ENCODE results near the gene RBMS2. TPM values are rescaled to one million over a fixed set of nuclear protein-coding genes. Genes with fewer than 3 reads are reported as not detected.

RBMS2 gene, protein sequence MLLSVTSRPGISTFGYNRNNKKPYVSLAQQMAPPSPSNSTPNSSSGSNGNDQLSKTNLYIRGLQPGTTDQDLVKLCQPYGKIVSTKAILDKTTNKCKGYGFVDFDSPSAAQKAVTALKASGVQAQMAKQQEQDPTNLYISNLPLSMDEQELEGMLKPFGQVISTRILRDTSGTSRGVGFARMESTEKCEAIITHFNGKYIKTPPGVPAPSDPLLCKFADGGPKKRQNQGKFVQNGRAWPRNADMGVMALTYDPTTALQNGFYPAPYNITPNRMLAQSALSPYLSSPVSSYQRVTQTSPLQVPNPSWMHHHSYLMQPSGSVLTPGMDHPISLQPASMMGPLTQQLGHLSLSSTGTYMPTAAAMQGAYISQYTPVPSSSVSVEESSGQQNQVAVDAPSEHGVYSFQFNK
- 7.9 and 11.0 TPM in 2 replicates for total RNA-seq

DNA sequence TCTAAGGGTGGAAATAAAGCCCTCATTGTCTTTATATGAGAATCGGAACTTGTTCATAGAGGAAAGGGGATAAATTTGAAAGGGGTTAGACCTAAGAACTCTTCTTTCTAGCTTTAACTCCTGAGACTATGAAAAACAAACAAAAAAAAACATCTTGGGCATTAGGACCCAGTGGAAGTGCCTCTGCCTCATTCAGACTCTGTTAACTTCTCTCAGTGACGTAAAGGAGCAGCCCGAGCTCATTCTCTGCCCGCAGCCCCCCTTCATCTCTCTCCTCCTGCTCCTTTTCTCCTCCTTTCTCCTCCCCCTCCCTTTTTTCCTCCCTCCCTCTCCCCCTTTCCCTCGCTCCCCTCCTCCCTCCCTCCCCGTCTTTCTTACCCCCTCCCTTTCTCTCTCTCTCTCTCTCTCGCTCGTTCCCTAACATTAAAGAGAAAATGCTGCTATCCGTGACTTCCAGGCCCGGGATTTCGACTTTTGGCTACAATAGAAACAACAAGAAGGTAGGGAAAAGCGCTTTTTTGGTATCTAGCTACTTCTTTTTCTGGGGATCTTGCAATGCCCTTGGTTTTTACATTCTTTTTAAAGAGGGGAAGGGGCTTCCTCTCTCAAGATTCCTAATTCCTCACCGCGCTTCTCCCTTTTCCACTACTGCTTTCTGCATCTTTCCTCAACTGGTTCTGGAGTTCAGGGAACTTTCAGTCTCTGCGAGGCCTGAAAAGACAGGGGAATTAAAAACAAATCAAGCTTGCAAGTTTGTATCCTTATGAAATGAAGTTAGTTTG, at the start of gene RBMS2:
TSS of gene RBMS2 (plus strand) at position 231 of the 782 bp plus-strand sequence. CDS start at position 435, 204 bp downstream.
- Mint-ChIP-seq H3K36me3 (ENCODE audit: low read depth) (no peaks in the 10 kb centered on the region), H3K4me1 (ENCODE audit: low read depth) (peaks cover 28% of the 10 kb centered on the region), H3K4me3 (ENCODE audit: low read depth) (peak within 1 kb of the TSS; percentile 81), H3K27ac (peak within 1 kb of the TSS; percentile 83), H3K27me3 (ENCODE audit: low read depth) (no peaks in the 10 kb centered on the region), H3K9me3 (no peaks in the 10 kb centered on the region)
- intact Hi-C loops (cut with micrococcal nuclease) = loop anchor here (2.0 kb wide), 1 partner anchor 557 kb away; the partner anchor contains the start of gene NEMP1
- DNase-seq (ENCODE audit: low spot score) = peak; percentile 23

GRCh38 chr12:56474389-56474788, 47.2 kb upstream of the RBMS2 start:
- Mint-ChIP-seq H3K36me3 (ENCODE audit: low read depth) (peaks cover 32% of the 10 kb centered on the region), H3K27ac (no peak overlapping the region)
- intact Hi-C loops (cut with micrococcal nuclease) = no loop called here

DNA sequence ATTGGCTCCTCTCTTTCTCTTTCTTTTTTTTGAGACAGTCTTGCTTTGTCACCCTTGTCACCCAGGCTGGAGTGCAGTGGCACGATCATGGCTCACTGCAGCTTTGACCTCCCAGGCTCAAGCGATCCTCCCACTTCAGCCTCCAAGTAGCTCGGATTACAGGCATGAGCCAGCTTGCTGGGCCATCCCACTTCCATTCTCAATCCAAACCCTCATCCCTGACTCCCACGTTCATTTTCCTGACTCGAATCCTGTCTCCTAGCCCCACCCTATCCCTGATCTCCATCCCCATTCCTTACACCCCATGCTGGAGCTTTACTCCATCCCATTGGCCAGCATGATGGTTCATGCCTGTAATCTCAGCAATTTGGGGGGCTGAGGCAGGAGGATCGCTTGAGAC, 45.5 kb upstream of the RBMS2 start:
- Mint-ChIP-seq H3K27me3 (ENCODE audit: low read depth) (no peaks in the 10 kb centered on the region), H3K9me3 (no peaks in the 10 kb centered on the region), H3K4me3 (ENCODE audit: low read depth) (no peak overlapping the region), H3K36me3 (ENCODE audit: low read depth) (peaks cover 19% of the 10 kb centered on the region), H3K27ac (no peak overlapping the region), H3K4me1 (ENCODE audit: low read depth) (peaks cover 14% of the 10 kb centered on the region)
- DNase-seq (ENCODE audit: low spot score) = no peak
- intact Hi-C loops (cut with micrococcal nuclease) = no loop called here

More at GRCh38 chr12:56474389-56474788, 47.2 kb upstream of the RBMS2 start:
- no peak for DNase-seq (ENCODE audit: low spot score)
- Mint-ChIP-seq H3K9me3 (no peaks in the 10 kb centered on the region), H3K27me3 (ENCODE audit: low read depth) (no peaks in the 10 kb centered on the region), H3K4me3 (ENCODE audit: low read depth) (no peak overlapping the region), H3K4me1 (ENCODE audit: low read depth) (peaks cover 18% of the 10 kb centered on the region)

- intact Hi-C loops (cut with micrococcal nuclease) = no loop called here
- Mint-ChIP-seq H3K27me3 (ENCODE audit: low read depth) (no peaks in the 10 kb centered on the region), H3K4me1 (ENCODE audit: low read depth) (peaks cover 10% of the 10 kb centered on the region), H3K36me3 (ENCODE audit: low read depth) (peaks cover 11% of the 10 kb centered on the region), H3K27ac (no peak overlapping the region), H3K4me3 (ENCODE audit: low read depth) (no peak overlapping the region), H3K9me3 (no peaks in the 10 kb centered on the region)
- DNase-seq (ENCODE audit: low spot score) = no peak
These were observed 44.6 kb upstream of the RBMS2 start for GRCh38 chr12:56476972-56477432.

DNA sequence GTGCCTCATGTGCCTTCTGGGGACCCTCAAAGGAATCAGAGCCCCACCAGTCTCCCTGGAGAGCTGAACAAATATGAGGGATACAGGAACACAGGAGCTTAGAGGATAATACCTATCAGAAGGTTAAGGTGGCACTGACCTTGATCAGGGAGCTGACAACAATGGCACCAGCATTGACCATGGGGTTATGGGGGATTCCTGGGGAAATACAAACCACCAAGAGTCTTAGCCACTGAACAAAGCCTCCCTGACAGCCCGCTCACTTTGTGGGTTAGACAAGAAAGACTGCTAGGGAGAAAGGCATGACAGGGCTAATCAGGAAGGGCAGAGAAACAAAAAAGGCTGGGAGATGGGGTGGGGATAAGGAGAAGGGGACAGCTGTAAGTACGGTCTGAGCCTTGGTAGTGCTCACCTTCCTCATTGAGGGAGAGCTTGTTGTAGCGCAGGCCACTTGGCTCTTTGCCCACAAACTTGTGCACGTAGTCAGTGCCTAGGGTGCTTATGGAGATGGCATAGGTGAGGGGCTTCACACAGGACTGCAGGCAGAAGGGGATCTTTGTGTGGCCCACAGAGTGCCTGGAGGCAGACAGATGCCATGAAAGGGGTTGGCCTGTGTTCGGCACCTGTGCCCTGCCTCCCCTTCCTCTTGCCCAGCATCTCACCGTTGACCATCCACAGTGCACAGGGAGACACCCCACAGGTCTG, 43.9 kb upstream of the RBMS2 start:
- Mint-ChIP-seq H3K27ac (no peak overlapping the region), H3K36me3 (ENCODE audit: low read depth) (peaks cover 9% of the 10 kb centered on the region), H3K4me3 (ENCODE audit: low read depth) (no peak overlapping the region), H3K27me3 (ENCODE audit: low read depth) (no peaks in the 10 kb centered on the region), H3K4me1 (ENCODE audit: low read depth) (peaks cover 10% of the 10 kb centered on the region), H3K9me3 (no peaks in the 10 kb centered on the region)
- DNase-seq (ENCODE audit: low spot score) = no peak
- intact Hi-C loops (cut with micrococcal nuclease) = no loop called here

DNA sequence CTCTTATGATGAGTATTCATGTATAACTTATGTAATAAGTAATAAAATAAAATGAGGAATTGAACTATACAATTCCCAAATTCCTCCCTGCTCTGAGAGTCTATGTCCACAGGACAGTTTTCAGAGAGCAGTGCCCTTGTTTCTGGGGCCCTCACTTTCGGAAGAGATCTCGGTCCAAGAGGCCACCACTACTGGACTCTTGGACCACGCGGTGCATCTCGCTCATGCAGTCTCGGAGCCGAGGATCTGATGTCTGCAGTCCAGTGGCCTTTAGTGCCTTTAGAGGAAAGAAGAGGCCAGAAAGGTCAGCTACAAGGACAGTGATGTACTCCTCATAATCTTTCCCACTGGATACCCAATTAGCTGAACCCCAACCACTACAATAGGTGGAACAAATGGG, 42.0 kb upstream of the RBMS2 start:
- no peak overlapping the region for H3K4me3 Mint-ChIP-seq (ENCODE audit: low read depth)
- no peak overlapping the region for H3K27ac Mint-ChIP-seq
- intact Hi-C loops (cut with micrococcal nuclease) = no loop called here
- H3K9me3 Mint-ChIP-seq = no peaks in the 10 kb centered on the region
- peaks cover 7% of the 10 kb centered on the region for H3K4me1 Mint-ChIP-seq (ENCODE audit: low read depth)
- no peak for DNase-seq (ENCODE audit: low spot score)
- H3K27me3 Mint-ChIP-seq (ENCODE audit: low read depth) = no peaks in the 10 kb centered on the region
- H3K36me3 Mint-ChIP-seq (ENCODE audit: low read depth) = no peaks in the 10 kb centered on the region

GRCh38 chr12:56484566-56484965, 37.1 kb upstream of the RBMS2 start:
- intact Hi-C loops (cut with micrococcal nuclease) = no loop called here
- Mint-ChIP-seq H3K4me1 (ENCODE audit: low read depth) (peaks cover 17% of the 10 kb centered on the region), H3K9me3 (no peaks in the 10 kb centered on the region), H3K4me3 (ENCODE audit: low read depth) (no peak overlapping the region), H3K36me3 (ENCODE audit: low read depth) (peaks cover 4% of the 10 kb centered on the region), H3K27me3 (ENCODE audit: low read depth) (peaks cover 22% of the 10 kb centered on the region), H3K27ac (no peak overlapping the region)
- DNase-seq (ENCODE audit: low spot score) = no peak

DNA sequence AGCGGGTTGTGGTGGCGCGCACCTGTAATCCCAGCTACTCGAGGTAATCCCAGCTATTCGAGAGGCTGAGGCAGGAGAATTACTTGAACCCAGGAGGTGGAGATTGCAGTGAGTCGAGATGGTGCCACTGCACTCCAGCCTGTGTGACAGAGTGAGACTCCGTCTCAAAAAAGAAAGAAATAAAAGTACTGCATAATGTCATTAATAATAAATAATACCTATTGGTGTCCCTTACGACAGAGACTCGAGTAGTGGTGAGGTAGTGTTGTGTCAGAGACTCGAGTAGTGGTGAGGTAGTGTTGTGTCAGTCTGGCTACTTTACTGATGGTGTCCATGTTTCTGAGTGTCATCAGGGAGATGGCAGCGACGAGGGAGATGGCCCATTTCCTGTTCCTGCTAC, 34.9 kb upstream of the RBMS2 start:
- no peak overlapping the region for H3K4me3 Mint-ChIP-seq (ENCODE audit: low read depth)
- no peak overlapping the region for H3K27ac Mint-ChIP-seq
- intact Hi-C loops (cut with micrococcal nuclease) = no loop called here
- H3K4me1 Mint-ChIP-seq (ENCODE audit: low read depth) = peaks cover 12% of the 10 kb centered on the region
- DNase-seq (ENCODE audit: low spot score) = no peak
- peaks cover 36% of the 10 kb centered on the region for H3K27me3 Mint-ChIP-seq (ENCODE audit: low read depth)
- peaks cover 4% of the 10 kb centered on the region for H3K36me3 Mint-ChIP-seq (ENCODE audit: low read depth)
- no peaks in the 10 kb centered on the region for H3K9me3 Mint-ChIP-seq

- peak overlapping the region; percentile 83 for H3K4me3 Mint-ChIP-seq (ENCODE audit: low read depth)
- H3K4me1 Mint-ChIP-seq (ENCODE audit: low read depth) = peaks cover 12% of the 10 kb centered on the region
- no peaks in the 10 kb centered on the region for H3K9me3 Mint-ChIP-seq
- no peak overlapping the region for H3K27ac Mint-ChIP-seq
- intact Hi-C loops (cut with micrococcal nuclease) = no loop called here
- H3K27me3 Mint-ChIP-seq (ENCODE audit: low read depth) = peaks cover 39% of the 10 kb centered on the region
- peaks cover 4% of the 10 kb centered on the region for H3K36me3 Mint-ChIP-seq (ENCODE audit: low read depth)
- DNase-seq (ENCODE audit: low spot score) = no peak
These were observed 34.1 kb upstream of the RBMS2 start for GRCh38 chr12:56487448-56488040.

- no peaks in the 10 kb centered on the region for H3K9me3 Mint-ChIP-seq
- intact Hi-C loops (cut with micrococcal nuclease) = no loop called here
- H3K4me1 Mint-ChIP-seq (ENCODE audit: low read depth) = peaks cover 12% of the 10 kb centered on the region
- peaks cover 4% of the 10 kb centered on the region for H3K36me3 Mint-ChIP-seq (ENCODE audit: low read depth)
- DNase-seq (ENCODE audit: low spot score) = peak; percentile 54
- H3K4me3 Mint-ChIP-seq (ENCODE audit: low read depth) = peak within 1 kb of the TSS; percentile 83
- peaks cover 41% of the 10 kb centered on the region for H3K27me3 Mint-ChIP-seq (ENCODE audit: low read depth)
- no peak within 1 kb of the TSS for H3K27ac Mint-ChIP-seq
These were observed 33.3 kb upstream of the RBMS2 start, which contains the start of gene GLS2 for GRCh38 chr12:56488041-56488955. GLS2 (minus strand) TSS chr12:56488161; CDS start chr12:56488118, 43 bp downstream.

DNA sequence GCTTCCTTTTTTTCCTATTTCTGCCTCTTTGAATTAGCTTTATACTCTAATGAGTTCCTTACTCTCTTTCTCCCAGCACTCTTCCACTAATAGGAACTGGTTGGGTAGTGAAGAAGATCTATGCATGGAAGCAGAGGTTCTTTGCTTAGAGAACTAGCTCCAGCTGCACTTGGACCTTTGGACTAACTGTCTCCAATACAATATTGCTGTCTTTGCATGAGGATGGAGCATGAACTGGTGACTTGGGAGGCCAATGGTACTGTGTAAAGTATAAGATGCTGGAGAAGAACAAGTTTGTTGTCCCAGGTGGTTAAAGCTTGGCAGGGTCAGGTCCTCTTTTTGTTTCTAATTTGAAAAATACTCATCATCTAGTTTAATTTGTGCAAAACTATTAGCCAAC, 31.3 kb upstream of the RBMS2 start:
- Mint-ChIP-seq H3K27ac (no peak overlapping the region), H3K4me3 (ENCODE audit: low read depth) (no peak overlapping the region), H3K9me3 (no peaks in the 10 kb centered on the region), H3K27me3 (ENCODE audit: low read depth) (peaks cover 42% of the 10 kb centered on the region), H3K36me3 (ENCODE audit: low read depth) (peaks cover 4% of the 10 kb centered on the region), H3K4me1 (ENCODE audit: low read depth) (peaks cover 12% of the 10 kb centered on the region)
- intact Hi-C loops (cut with micrococcal nuclease) = no loop called here
- DNase-seq (ENCODE audit: low spot score) = no peak
